Body of pancreas (tissue), 4 donors: Measurements from ENCODE around the gene ILF2. TPM values are rescaled to one million over a fixed set of nuclear protein-coding genes. Genes with fewer than 3 reads are reported as not detected.

Experiments used
- ATAC-seq: fragments of 150-250 bp; one replicate; pipeline ENCODE4 v1.9.1; 2016
- DNase-seq, 4 donors: peaks; one replicate each; pipeline ENCODE4 v3.0.0-alpha.2; 2019
- H3K27ac ChIP-seq, 4 donors: fragments of 200-600 bp; sonication (generic); 1 replicate in 3 of 4; 2 replicates in 1 of 4; pipeline versions ENCODE4 v1.5.1 to v1.6.1; 2016 to 2019; ENCODE audit warnings: mild to moderate bottlenecking in 1 of 4, mixed read lengths in 1 of 4, moderate library complexity in 1 of 4
- H3K27me3 ChIP-seq, 2 donors: fragments of 200-600 bp; sonication (generic); one replicate each; pipeline ENCODE4 v1.6.0; 2016; ENCODE audit warnings: mild to moderate bottlenecking in 1 of 2
- H3K36me3 ChIP-seq, 2 donors: fragments of 200-600 bp; sonication (generic); replicated peaks in 1 of 2; 2 replicates each; pipeline ENCODE4 v1.5.1; 2016; ENCODE audit warnings: low read depth in 2 of 2; ENCODE audit not compliant: insufficient read depth in 1 of 2
- H3K4me1 ChIP-seq: fragments of 200-600 bp; sonication (generic); one replicate; pipeline ENCODE4 v1.6.0; 2016
- H3K4me3 ChIP-seq, 2 donors: fragments of 200-600 bp; sonication (generic); 1 replicate in 1 of 2; 2 replicates in 1 of 2; pipeline ENCODE4 v1.5.1; 2016 to 2019
- H3K9me3 ChIP-seq, 3 donors: fragments of 200-600 bp; sonication (generic); 1 replicate in 2 of 3; 2 replicates in 1 of 3; pipeline ENCODE4 v1.5.1; 2016
- CTCF ChIP-seq, 7 experiments: fragments of 450-650 bp in 4 of 7; fragments of 200-600 bp in 3 of 7; sonication (generic) in 3 of 7; IDR thresholded peaks; one replicate each; pipeline ENCODE4 v1.5.1; 2016 to 2019; ENCODE audit warnings: antibody characterized with exemption in 7 of 7
- POLR2A ChIP-seq, 3 donors: fragments of 450-650 bp; IDR thresholded peaks; one replicate each; pipeline ENCODE4 v1.6.1; 2016; ENCODE audit warnings: antibody characterized with exemption in 3 of 3, mild to moderate bottlenecking in 2 of 3
- WGBS, 2 donors: methylation state at CpG; one replicate each; pipeline ENCODE4 v1.1.5; 2017; 5-methylcytosine and 5-hydroxymethylcytosine counted together
- intact Hi-C: fragments of 100-400 bp; cut with DNase I; formaldehyde crosslinking; loops from one replicate; pipeline ENCODE4 v1.15.1; 2023
- total RNA-seq, 2 donors: library from RNA; depleted of rRNA; stranded (reverse); fragments of >200 nt; gene quantifications; one replicate each; pipeline ENCODE4 v1.1.0, GENCODE V29; 2016

Gene ILF2
- total RNA-seq, 2 donors from 2014 or later, result 57.7 to 59.1 TPM

- Histone ChIP-seq H3K4me1 (peaks cover 15% of the 10 kb centered on the region), H3K27me3 (no peaks in the 10 kb centered on the region), H3K27ac (peak overlapping the region; percentile 62 to 85 (median 80)), H3K9me3 (no peaks in the 10 kb centered on the region), H3K4me3 (no peak overlapping the region), H3K36me3 (no peaks in the 10 kb centered on the region)
- WGBS, 2 donors, result 49 to 52% methylated on average over 8 of the region's 8 CpGs
- DNase-seq (no peak), ATAC-seq (no peak)
- no peak for TF ChIP-seq CTCF (IDR thresholded peaks at IDR 0.05)
- no peak for TF ChIP-seq POLR2A (IDR thresholded peaks at IDR 0.05)
- intact Hi-C loops, result no loop called here
Observed at GRCh38 chr1:153696741-153697140, 25.9 kb upstream of the ILF2 start.

- ATAC-seq, result no peak
Observed at GRCh38 chr1:153693466-153693865, 22.7 kb upstream of the ILF2 start.

GRCh38 chr1:153688736-153689328 lies 18.0 kb upstream of the ILF2 start:
- no peak for ATAC-seq
- no peaks in the 10 kb centered on the region for H3K9me3 ChIP-seq
- H3K36me3 ChIP-seq, result no peaks in the 10 kb centered on the region
- intact Hi-C loops, result loop anchor here (5.0 kb wide), 1 partner anchor 63 kb away; no protein-coding TSS in a partner anchor
- H3K4me1 ChIP-seq, result no peaks in the 10 kb centered on the region
- WGBS, 2 donors, result 89 to 92% methylated on average over 6 to 17 of the region's 18 CpGs
- no peak overlapping the region for H3K27ac ChIP-seq
- no peaks in the 10 kb centered on the region for H3K27me3 ChIP-seq
- no peak overlapping the region for H3K4me3 ChIP-seq
- no peak for DNase-seq
- TF ChIP-seq CTCF (IDR thresholded peaks at IDR 0.05) (no peak), POLR2A (IDR thresholded peaks at IDR 0.05) (no peak)

More at GRCh38 chr1:153693466-153693865, 22.7 kb upstream of the ILF2 start:
- Histone ChIP-seq H3K27ac (no peak overlapping the region), H3K4me1 (peaks cover 15% of the 10 kb centered on the region), H3K36me3 (no peaks in the 10 kb centered on the region), H3K27me3 (no peaks in the 10 kb centered on the region), H3K4me3 (no peak overlapping the region), H3K9me3 (no peaks in the 10 kb centered on the region)
- no peak for DNase-seq
- 73 to 86% methylated on average over 3 to 4 of the region's 4 CpGs for WGBS, 2 donors
- TF ChIP-seq POLR2A (IDR thresholded peaks at IDR 0.05) (no peak), CTCF (IDR thresholded peaks at IDR 0.05) (no peak)
- intact Hi-C loops, result no loop called here

- intact Hi-C loops, result loop anchor here (5.0 kb wide), 1 partner anchor 64 kb away; no protein-coding TSS in a partner anchor
- DNase-seq (no peak), ATAC-seq (no peak)
- 78 to 80% methylated on average over 7 of the region's 7 CpGs for WGBS, 2 donors
- no peaks in the 10 kb centered on the region for H3K36me3 ChIP-seq
- H3K27ac ChIP-seq, result no peak overlapping the region
- no peaks in the 10 kb centered on the region for H3K27me3 ChIP-seq
- H3K9me3 ChIP-seq, result no peaks in the 10 kb centered on the region
- no peak overlapping the region for H3K4me3 ChIP-seq
- TF ChIP-seq CTCF (IDR thresholded peaks at IDR 0.05), result no peak
- no peak for TF ChIP-seq POLR2A (IDR thresholded peaks at IDR 0.05)
- no peaks in the 10 kb centered on the region for H3K4me1 ChIP-seq
Observed at GRCh38 chr1:153688276-153688675, 17.5 kb upstream of the ILF2 start.
